Mesenchymal stem cell (in vitro differentiated cells and primary cell): ENCODE results near the gene CUEDC1.

ENCODE experiments used
- DNase-seq: peaks from one replicate; pipeline ENCODE4 v3.0.0-alpha.2; 2013
- H2AFZ ChIP-seq: one replicate; pipeline ENCODE4 v1.6.1; 2013; ENCODE audit warnings: low read depth, mild to moderate bottlenecking, control low read depth, inconsistent platforms, low read length, moderate library complexity
- H2AK5ac ChIP-seq: 2 replicates; pipeline ENCODE4 v1.6.1; 2013; ENCODE audit warnings: low read length, moderate library complexity, mild to moderate bottlenecking, inconsistent platforms; ENCODE audit not compliant: severe bottlenecking
- H2BK120ac ChIP-seq: one replicate; pipeline ENCODE4 v1.6.1; 2013; ENCODE audit warnings: low read depth, mild to moderate bottlenecking, inconsistent platforms, low read length, moderate library complexity
- H2BK12ac ChIP-seq, 2 experiments: one replicate each; pipeline ENCODE4 v1.6.1; 2013; ENCODE audit warnings: inconsistent platforms in 2 of 2, low read length in 2 of 2, mild to moderate bottlenecking in 2 of 2, moderate library complexity in 2 of 2, control low read depth in 1 of 2
- H2BK15ac ChIP-seq: one replicate; pipeline ENCODE4 v1.6.1; 2013; ENCODE audit warnings: mild to moderate bottlenecking, low read depth, inconsistent platforms; ENCODE audit not compliant: poor library complexity, severe bottlenecking
- H2BK5ac ChIP-seq: 2 replicates; pipeline ENCODE4 v1.6.1; 2013; ENCODE audit warnings: low read depth, mild to moderate bottlenecking, low read length, control low read depth, inconsistent platforms; ENCODE audit not compliant: poor library complexity, severe bottlenecking
- H3K14ac ChIP-seq, 2 experiments: one replicate each; pipeline ENCODE4 v1.6.1; 2013; ENCODE audit warnings: inconsistent platforms in 2 of 2, low read length in 2 of 2, control low read depth in 1 of 2, mild to moderate bottlenecking in 1 of 2, moderate library complexity in 1 of 2
- H3K18ac ChIP-seq, 2 experiments: one replicate each; pipeline ENCODE4 v1.6.1; 2013; ENCODE audit warnings: inconsistent platforms in 2 of 2, low read length in 2 of 2, control low read depth in 1 of 2, low read depth in 1 of 2, mild to moderate bottlenecking in 1 of 2
- H3K23ac ChIP-seq, 2 experiments: one replicate each; pipeline ENCODE4 v1.6.1; 2013; ENCODE audit warnings: inconsistent platforms in 2 of 2, low read length in 2 of 2, mild to moderate bottlenecking in 2 of 2, moderate library complexity in 2 of 2, control low read depth in 1 of 2
- H3K27ac ChIP-seq: 2 replicates; pipeline ENCODE4 v1.5.1; 2013; ENCODE audit warnings: mild to moderate bottlenecking, moderate library complexity, low read length, control low read depth, inconsistent platforms; ENCODE audit not compliant: poor library complexity, severe bottlenecking
- H3K27me3 ChIP-seq, 2 experiments: 2 replicates each; pipeline versions ENCODE4 v1.6.1 to v1.7.0; 2013; ENCODE audit warnings: low read length in 2 of 2, mild to moderate bottlenecking in 2 of 2, moderate library complexity in 2 of 2, control low read depth in 1 of 2, inconsistent platforms in 1 of 2; ENCODE audit not compliant: control insufficient read depth in 1 of 2, insufficient read depth in 1 of 2
- H3K36me3 ChIP-seq, 2 experiments: 2 replicates each; pipeline versions ENCODE4 v1.6.1 to v1.7.0; 2013; ENCODE audit warnings: low read length in 2 of 2, control low read depth in 1 of 2, inconsistent platforms in 1 of 2, low read depth in 1 of 2, mild to moderate bottlenecking in 1 of 2; ENCODE audit not compliant: insufficient read depth in 2 of 2, control insufficient read depth in 1 of 2
- H3K4ac ChIP-seq, 2 experiments: one replicate each; pipeline ENCODE4 v1.6.1; 2013; ENCODE audit warnings: inconsistent platforms in 2 of 2, low read length in 2 of 2, mild to moderate bottlenecking in 2 of 2, moderate library complexity in 2 of 2, control low read depth in 1 of 2, low read depth in 1 of 2
- H3K4me1 ChIP-seq: 2 replicates; pipeline ENCODE4 v1.6.1; 2013; ENCODE audit warnings: low read depth, low read length, control low read depth; ENCODE audit not compliant: control insufficient read depth, insufficient read depth
- H3K4me2 ChIP-seq: 2 replicates; pipeline ENCODE4 v1.6.1; 2013; ENCODE audit warnings: low read length, mild to moderate bottlenecking, inconsistent platforms; ENCODE audit not compliant: poor library complexity, severe bottlenecking
- H3K4me3 ChIP-seq, 2 experiments: 2 replicates each; pipeline versions ENCODE4 v1.5.1 to v1.7.0; 2013; ENCODE audit warnings: low read length in 2 of 2, mild to moderate bottlenecking in 2 of 2, control low read depth in 1 of 2, low read depth in 1 of 2; ENCODE audit not compliant: insufficient read depth in 1 of 2
- H3K79me1 ChIP-seq: replicated peaks from 2 replicates; pipeline ENCODE4 v1.6.1; 2013; ENCODE audit warnings: mild to moderate bottlenecking, control low read depth, low read length, inconsistent platforms; ENCODE audit not compliant: poor library complexity, severe bottlenecking
- H3K9ac ChIP-seq: 2 replicates; pipeline ENCODE4 v1.7.0; 2013; ENCODE audit warnings: mild to moderate bottlenecking, low read length, moderate library complexity
- H3K9me3 ChIP-seq: 2 replicates; pipeline ENCODE4 v1.7.0; 2013; ENCODE audit warnings: mild to moderate bottlenecking, low read length; ENCODE audit not compliant: control insufficient read depth
- H4K8ac ChIP-seq: one replicate; pipeline ENCODE4 v1.6.1; 2013; ENCODE audit warnings: inconsistent platforms, mild to moderate bottlenecking, low read length, moderate library complexity
- H4K91ac ChIP-seq: one replicate; pipeline ENCODE4 v1.6.1; 2013; ENCODE audit warnings: mild to moderate bottlenecking, low read length, inconsistent platforms
- WGBS: methylation state at CpG from one replicate; pipeline ENCODE4 v1.1.7; 2013; ENCODE audit warnings: mixed read lengths; 5-methylcytosine and 5-hydroxymethylcytosine counted together

The CUEDC1 gene

DNA sequence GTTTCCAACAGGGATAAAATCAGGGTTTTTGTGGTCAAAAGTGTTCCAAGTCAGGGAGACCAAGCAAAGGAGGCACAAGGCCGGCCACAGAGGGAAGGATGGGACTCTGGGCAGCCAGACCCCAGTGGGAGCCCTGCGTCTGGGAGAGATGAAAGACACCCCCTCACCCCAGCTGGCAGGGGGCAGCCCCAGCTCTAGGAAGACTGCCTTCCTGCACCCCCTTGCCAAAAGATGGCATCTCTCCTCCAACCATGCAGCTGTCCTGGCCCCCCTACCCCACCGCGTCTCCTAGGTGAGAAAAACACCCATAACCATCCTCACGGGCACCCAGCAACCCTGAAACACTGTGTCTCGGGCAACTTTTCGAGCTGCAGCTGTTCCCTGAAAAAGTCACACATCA lies 51.3 kb downstream of the CUEDC1 start:
- Histone ChIP-seq H2BK120ac (peak overlapping the region; percentile 82), H3K4me3 (no peak overlapping the region), H3K27me3 (no peaks in the 10 kb centered on the region), H3K4ac (peak overlapping the region; percentile 84 to 94), H2AK5ac (peak overlapping the region; percentile 100), H3K9ac (peak overlapping the region; percentile 70), H3K14ac (peak overlapping the region in 1 of 2 experiments; percentile 90), H3K9me3 (no peaks in the 10 kb centered on the region), H2BK5ac (peak overlapping the region; percentile 82), H3K36me3 (peaks cover 3 to 13% of the 10 kb centered on the region in 2 experiments), H3K27ac (peak overlapping the region; percentile 92), H3K4me1 (peaks cover 51% of the 10 kb centered on the region), H2BK15ac (peak overlapping the region; percentile 80), H2AFZ (no peak overlapping the region), H3K4me2 (no peak overlapping the region), H4K8ac (peak overlapping the region; percentile 86), H2BK12ac (peak overlapping the region; percentile 88 to 89), H3K79me1 (peaks cover 22% of the 10 kb centered on the region), H3K23ac (peak overlapping the region in 1 of 2 experiments; percentile 91), H4K91ac (peak overlapping the region; percentile 98), H3K18ac (peak overlapping the region; percentile 83 to 91)
- no peak for DNase-seq
- WGBS: 96% methylated on average over 7 of the region's 7 CpGs

DNA sequence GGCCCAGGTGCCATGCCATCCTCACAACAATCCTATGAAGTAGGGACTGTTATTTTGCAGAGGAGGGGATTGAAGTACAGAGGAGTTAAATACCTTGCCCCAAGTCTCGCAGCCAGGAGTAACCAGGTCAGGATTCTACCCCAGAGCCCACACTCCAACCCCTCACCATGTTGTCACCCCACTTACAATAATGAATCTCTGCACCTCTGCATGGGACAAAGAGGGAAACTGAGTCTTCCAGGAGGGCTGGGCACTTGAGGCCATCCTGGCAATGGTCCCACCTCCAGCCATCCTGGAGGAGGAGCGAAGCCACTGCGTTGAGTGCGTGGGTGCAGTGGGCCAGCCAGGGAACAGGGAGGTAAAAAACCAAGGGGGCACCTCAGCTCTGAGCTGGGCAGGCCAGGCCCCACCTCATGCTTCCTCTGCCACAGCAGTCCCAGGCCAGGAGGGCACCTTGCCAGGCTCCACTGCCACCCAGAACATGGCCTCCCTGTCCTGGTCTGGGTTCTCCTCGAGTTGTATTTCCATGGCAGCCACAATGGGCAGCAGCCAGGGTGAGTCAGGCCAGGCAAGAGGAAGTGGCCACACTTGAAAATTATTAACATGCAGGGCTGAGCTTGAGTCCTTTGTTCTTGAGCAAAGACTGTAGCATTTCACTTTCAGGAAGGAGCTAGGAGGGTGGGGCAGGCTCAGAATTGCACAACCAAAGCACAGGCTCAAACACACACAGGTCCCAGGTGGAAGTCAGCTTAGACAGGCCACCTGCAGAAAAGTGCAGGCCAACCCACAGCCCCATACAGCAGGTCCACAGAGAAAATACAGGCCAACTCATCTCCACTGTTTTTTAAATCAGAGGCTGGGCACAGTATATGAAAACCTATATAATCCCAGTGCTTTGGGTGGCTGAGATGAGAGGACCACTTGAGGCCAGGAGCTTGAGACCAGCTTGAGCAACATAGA lies 52.1 kb downstream of the CUEDC1 start:
- 76% methylated on average over 5 of the region's 5 CpGs for WGBS
- H2AK5ac ChIP-seq: peak overlapping the region; percentile 100
- peaks cover 3 to 13% of the 10 kb centered on the region in 2 experiments for H3K36me3 ChIP-seq
- peaks cover 22% of the 10 kb centered on the region for H3K79me1 ChIP-seq
- peak overlapping the region; percentile 82 for H2BK120ac ChIP-seq
- DNase-seq: peak; percentile 85
- no peaks in the 10 kb centered on the region for H3K9me3 ChIP-seq
- peak overlapping the region; percentile 97 to 98 for H3K4ac ChIP-seq
- no peaks in the 10 kb centered on the region for H3K27me3 ChIP-seq
- peaks cover 59% of the 10 kb centered on the region for H3K4me1 ChIP-seq
- H3K23ac ChIP-seq: peak overlapping the region; percentile 6 to 15
- H3K4me3 ChIP-seq: peak overlapping the region in 1 of 2 experiments; percentile 27
- no peak overlapping the region for H2AFZ ChIP-seq
- peak overlapping the region; percentile 3 for H3K4me2 ChIP-seq
- H2BK12ac ChIP-seq: peak overlapping the region; percentile 71 to 100
- H3K27ac ChIP-seq: peak overlapping the region; percentile 92
- H3K9ac ChIP-seq: peak overlapping the region; percentile 70
- H4K8ac ChIP-seq: peak overlapping the region; percentile 77
- H3K14ac ChIP-seq: peak overlapping the region in 1 of 2 experiments; percentile 72
- peak overlapping the region; percentile 99 for H4K91ac ChIP-seq
- H2BK15ac ChIP-seq: peak overlapping the region; percentile 15
- peak overlapping the region; percentile 86 for H2BK5ac ChIP-seq
- H3K18ac ChIP-seq: peak overlapping the region; percentile 89 to 94

- H2BK5ac ChIP-seq: no peak overlapping the region
These were observed 53.0 kb downstream of the CUEDC1 start for GRCh38 chr17:57902117-57902799.

More at GRCh38 chr17:57902117-57902799, 53.0 kb downstream of the CUEDC1 start:
- Histone ChIP-seq H2BK15ac (no peak overlapping the region), H2AFZ (no peak overlapping the region), H3K4me2 (no peak overlapping the region), H3K14ac (no peak overlapping the region), H3K9ac (no peak overlapping the region), H3K23ac (peak overlapping the region in 1 of 2 experiments; percentile 15), H3K9me3 (no peaks in the 10 kb centered on the region), H2AK5ac (peak overlapping the region; percentile 99), H3K27ac (peak overlapping the region; percentile 92), H3K27me3 (no peaks in the 10 kb centered on the region), H3K4me3 (peak overlapping the region in 1 of 2 experiments; percentile 27), H3K36me3 (peaks cover 3 to 13% of the 10 kb centered on the region in 2 experiments), H4K91ac (peak overlapping the region; percentile 99), H2BK120ac (peak overlapping the region; percentile 69), H3K79me1 (peaks cover 22% of the 10 kb centered on the region), H3K4me1 (peaks cover 64% of the 10 kb centered on the region), H2BK12ac (peak overlapping the region; percentile 30 to 49), H3K18ac (peak overlapping the region; percentile 59 to 94), H4K8ac (peak overlapping the region; percentile 61), H3K4ac (peak overlapping the region in 1 of 2 experiments; percentile 98)
- 88% methylated on average over 12 of the region's 13 CpGs for WGBS
- DNase-seq: peak; percentile 55
